Measurements from ENCODE around the gene WDR5.

Gene WDR5

DNA sequence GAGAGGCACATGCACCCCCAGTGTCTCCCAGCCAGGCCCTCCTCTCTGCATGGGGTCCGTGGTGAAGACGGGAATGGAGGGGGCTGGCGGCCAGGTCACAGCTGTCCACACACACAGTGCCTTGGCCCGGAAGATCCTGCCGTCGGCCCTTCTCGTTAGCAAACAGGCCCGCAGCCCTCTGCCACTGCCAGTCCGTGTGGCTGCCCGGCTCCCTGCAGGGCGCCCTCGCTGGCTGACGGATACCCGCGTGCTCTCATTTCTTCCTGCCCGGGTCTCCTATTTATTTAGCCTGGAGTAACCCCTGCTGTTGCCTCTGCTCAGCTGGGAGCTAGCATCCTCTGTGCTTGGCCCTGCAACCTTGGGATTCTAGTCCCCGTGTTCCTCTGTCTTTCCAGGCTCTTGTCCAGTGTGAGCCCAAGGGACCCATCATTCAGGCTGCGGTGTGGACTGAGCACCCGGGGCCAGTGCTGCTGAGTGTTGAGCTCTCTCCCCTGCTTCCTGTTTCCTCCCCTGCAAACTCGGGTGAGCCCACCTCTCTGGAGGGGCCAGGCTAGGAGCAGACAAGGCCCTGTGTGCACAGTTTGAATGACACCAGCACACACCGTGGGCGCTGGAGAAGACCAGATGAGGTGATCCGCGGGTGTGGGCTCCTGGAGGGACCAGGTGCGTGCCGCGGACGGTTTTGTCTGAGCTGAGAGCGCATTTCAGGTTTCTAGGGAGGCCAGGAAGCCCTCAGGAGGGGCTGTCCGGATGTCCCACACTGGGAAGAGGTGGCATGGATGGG, 43.1 kb downstream of the WDR5 start:
- TF ChIP-seq, protein P1, sequence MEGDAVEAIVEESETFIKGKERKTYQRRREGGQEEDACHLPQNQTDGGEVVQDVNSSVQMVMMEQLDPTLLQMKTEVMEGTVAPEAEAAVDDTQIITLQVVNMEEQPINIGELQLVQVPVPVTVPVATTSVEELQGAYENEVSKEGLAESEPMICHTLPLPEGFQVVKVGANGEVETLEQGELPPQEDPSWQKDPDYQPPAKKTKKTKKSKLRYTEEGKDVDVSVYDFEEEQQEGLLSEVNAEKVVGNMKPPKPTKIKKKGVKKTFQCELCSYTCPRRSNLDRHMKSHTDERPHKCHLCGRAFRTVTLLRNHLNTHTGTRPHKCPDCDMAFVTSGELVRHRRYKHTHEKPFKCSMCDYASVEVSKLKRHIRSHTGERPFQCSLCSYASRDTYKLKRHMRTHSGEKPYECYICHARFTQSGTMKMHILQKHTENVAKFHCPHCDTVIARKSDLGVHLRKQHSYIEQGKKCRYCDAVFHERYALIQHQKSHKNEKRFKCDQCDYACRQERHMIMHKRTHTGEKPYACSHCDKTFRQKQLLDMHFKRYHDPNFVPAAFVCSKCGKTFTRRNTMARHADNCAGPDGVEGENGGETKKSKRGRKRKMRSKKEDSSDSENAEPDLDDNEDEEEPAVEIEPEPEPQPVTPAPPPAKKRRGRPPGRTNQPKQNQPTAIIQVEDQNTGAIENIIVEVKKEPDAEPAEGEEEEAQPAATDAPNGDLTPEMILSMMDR (IDR thresholded peaks at IDR 0.05; ENCODE audit: low read depth, low read length), result no peak
- no peak for DNase-seq (ENCODE audit: extremely low read depth, low read depth)

DNA sequence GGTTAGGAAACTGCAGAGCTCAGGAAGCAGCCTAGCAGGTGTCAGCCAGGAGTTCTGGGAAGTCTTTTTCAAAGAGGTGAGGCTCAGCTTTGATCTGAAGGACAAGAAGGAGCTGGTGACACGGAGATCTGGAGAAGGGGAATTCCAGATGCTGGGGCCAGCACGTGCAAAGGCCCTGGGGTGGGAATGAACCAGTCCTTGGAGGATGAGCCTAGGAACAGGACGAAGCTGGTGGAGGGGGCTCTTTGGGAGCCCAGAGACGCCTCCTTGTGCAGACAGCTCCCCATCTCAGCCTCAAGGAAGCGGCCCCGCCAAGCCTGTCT, 43.7 kb downstream of the WDR5 start:
- TF ChIP-seq, protein P1 (IDR thresholded peaks at IDR 0.05; ENCODE audit: low read depth, low read length), result no peak
- DNase-seq (ENCODE audit: extremely low read depth, low read depth), result no peak

DNA sequence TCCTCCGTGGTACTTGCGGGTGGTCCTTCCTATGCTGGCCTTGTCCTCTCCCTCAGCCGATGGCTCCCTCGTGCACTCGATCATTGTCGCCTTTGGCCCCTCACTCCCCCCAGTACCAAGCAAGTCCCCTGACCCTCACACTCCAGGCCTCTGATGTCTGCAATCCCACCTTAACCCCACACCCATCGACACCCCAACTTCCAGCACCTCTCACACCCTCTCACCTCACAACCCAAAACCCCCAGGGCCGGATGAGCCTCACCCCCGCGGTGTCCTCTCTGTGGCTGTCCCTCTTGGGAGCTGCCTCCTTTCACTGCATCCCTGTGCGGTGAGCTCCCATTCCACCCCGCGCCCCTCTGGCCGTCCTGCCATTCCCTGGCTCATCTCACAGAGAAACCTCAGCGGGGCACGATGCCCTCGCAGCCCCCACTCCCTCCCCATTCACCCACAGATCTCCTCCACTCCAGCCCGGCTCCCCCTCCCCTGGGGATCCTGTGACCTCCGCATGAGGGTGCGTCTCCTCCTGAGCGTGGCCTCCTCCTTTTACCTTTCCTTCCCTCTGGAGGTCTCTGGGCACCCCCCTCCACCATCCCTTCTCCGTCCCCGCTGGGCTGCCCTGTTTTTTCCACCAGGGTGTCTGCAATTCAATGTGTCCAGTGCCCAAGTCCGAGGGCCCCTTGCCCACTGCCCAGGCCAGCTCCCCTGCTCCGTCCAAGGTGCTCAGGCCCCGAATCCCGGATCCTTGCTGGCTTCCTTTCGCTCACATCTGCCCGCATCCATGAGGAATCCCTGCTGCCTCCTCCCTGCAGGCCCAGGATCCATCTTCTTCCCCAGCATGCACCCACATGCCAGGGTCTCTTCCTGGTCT, 44.3 kb downstream of the WDR5 start:
- no peak for DNase-seq (ENCODE audit: extremely low read depth, low read depth)
- TF ChIP-seq, protein P1 (IDR thresholded peaks at IDR 0.05; ENCODE audit: low read depth, low read length), result no peak

DNA sequence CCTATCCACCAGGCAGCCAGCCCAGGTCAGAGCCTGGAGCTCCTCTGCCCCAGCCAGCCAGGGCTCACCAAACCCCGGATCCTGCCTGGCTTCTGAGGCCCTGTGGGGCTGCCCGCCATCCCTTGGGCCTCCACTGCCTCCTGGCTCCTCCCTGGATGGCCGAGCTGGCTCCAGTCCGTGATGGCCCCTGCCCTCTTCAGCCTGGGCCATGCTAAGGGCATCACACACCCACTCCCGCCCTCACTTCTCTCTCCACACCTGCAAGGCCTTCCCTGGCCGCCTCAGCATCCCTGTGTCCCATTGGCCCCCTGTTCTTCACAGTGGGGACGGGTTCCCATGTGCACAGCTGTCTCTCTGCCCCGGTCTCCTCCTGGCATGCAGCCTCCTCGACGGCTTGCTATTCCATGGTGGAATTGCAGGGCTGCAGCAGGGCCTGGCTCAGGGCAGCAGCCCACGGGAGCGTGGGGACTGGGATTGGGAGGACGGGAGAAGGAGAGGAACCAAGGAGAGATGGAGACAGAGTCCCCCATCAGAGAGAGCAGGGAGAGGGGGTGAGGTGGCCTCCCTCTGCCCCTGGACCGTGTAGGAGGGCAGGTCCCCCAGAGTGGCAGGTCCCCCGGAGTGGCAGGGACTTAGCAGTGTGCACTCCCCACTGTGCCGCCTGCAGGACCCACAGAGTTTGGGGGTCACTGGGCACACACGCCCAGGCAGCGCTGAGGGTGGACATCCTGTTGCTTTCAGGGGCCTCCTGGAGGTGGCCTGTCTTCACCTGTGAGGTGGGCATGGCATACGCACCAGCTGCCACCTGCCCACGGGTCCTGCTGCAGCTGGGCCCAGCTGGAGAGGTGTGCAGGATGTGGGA, 45.1 kb downstream of the WDR5 start:
- no peak for DNase-seq (ENCODE audit: extremely low read depth, low read depth)
- TF ChIP-seq, protein P1 (IDR thresholded peaks at IDR 0.05; ENCODE audit: low read depth, low read length), result no peak

DNA sequence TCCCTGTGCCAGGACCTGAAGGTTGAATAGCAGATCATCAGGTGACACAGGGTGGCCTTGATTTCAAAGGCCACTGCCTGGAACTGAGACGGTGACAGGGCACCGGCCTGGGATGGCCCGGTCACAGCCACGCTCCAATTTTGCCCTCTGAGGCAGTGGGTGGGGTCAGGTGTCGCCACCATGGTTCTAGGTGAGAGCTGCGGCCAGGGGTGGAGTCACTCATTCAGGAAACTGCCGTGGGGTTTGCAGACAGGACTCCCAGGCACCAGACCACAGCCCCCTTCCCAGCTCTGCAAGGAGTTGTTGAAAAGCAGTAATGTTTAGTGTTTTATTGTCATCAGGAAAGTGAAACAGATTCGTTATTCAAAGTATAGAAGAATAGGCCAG, 45.8 kb downstream of the WDR5 start:
- DNase-seq (ENCODE audit: extremely low read depth, low read depth), result no peak
- TF ChIP-seq, protein P1 (IDR thresholded peaks at IDR 0.05; ENCODE audit: low read depth, low read length), result no peak

DNA sequence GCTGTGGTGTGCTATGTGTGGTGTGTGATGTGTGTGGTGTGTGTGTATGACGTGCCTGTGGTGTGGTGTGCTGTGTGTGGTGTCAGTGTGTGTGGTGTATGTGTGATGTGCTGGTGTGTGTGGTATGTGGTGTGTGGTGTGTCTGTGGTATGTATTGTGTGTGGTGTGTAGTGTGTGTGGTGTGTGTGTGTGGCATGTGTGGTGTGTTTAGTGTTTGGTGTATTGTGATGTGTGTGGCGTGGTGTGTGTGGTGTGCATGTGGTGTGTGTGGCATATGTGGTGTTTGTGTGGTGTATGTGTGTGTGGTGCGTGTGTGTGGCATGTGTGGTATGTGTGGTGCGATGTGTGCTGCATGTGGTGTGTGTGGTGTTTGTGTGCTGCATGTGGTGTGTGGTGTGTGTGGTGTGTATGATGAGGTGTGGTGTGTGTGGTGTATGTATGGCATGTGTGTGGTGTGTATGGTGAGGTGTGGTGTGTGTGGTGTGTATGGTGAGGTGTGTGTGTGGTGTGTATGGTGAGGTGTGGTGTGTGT, 46.7 kb downstream of the WDR5 start:
- DNase-seq (ENCODE audit: extremely low read depth, low read depth), result no peak
- TF ChIP-seq, protein P1 (IDR thresholded peaks at IDR 0.05; ENCODE audit: low read depth, low read length), result no peak
